CD4-positive, alpha-beta T cell treated with Interleukin-12 subunit alpha and Interleukin-12 subunit beta, for 1 hour (primary cell): ENCODE data around the gene ARHGAP22.
"Not testable (repeated sequence)": the region's sequence is repeated elsewhere in the genome, so short reads cannot be mapped to it uniquely, and the experiment has no call there.

ENCODE experiments used
- DNase-seq: peaks from one replicate; pipeline ENCODE4 v3.0.0-alpha.2; 2020

ARHGAP22 gene

GRCh38 chr10:48446785-48447184, 158.1 kb downstream of the ARHGAP22 start:
- DNase-seq, result no peak

- DNase-seq, result no peak
These were observed 158.9 kb downstream of the ARHGAP22 start for GRCh38 chr10:48445932-48446331.

GRCh38 chr10:48444861-48445841, 159.7 kb downstream of the ARHGAP22 start:
- no peak for DNase-seq

- no peak for DNase-seq
These were observed 160.6 kb downstream of the ARHGAP22 start for GRCh38 chr10:48444266-48444665.

GRCh38 chr10:48442809-48443177, 162.1 kb downstream of the ARHGAP22 start:
- DNase-seq, result no peak

GRCh38 chr10:48442090-48442808, 162.6 kb downstream of the ARHGAP22 start:
- no peak for DNase-seq

- no peak for DNase-seq
These were observed 164.1 kb downstream of the ARHGAP22 start for GRCh38 chr10:48440771-48441170.

- no peak for DNase-seq
These were observed 165.3 kb downstream of the ARHGAP22 start for GRCh38 chr10:48439581-48440041.

- no peak for DNase-seq
These were observed 165.8 kb downstream of the ARHGAP22 start for GRCh38 chr10:48439031-48439430.

- DNase-seq, result no peak
These were observed 167.3 kb downstream of the ARHGAP22 start for GRCh38 chr10:48437546-48437945.

- DNase-seq, result no peak
These were observed 173.0 kb downstream of the ARHGAP22 start for GRCh38 chr10:48431871-48432270.

- DNase-seq, result no peak
These were observed 174.4 kb downstream of the ARHGAP22 start for GRCh38 chr10:48430402-48430993.

GRCh38 chr10:48429309-48429708, 175.6 kb downstream of the ARHGAP22 start:
- DNase-seq, result no peak

GRCh38 chr10:48428896-48429295, 176.0 kb downstream of the ARHGAP22 start:
- no peak for DNase-seq

- no peak for DNase-seq
These were observed 181.0 kb downstream of the ARHGAP22 start for GRCh38 chr10:48423884-48424283.

- not testable (repeated sequence) for DNase-seq
These were observed 183.0 kb downstream of the ARHGAP22 start for GRCh38 chr10:48421862-48422261.

- no peak for DNase-seq
These were observed 185.2 kb downstream of the ARHGAP22 start for GRCh38 chr10:48419714-48420113.

GRCh38 chr10:48418189-48418788, 186.6 kb downstream of the ARHGAP22 start:
- DNase-seq, result no peak

- no peak for DNase-seq
These were observed 187.5 kb downstream of the ARHGAP22 start for GRCh38 chr10:48417374-48417773.

GRCh38 chr10:48416584-48417232, 188.2 kb downstream of the ARHGAP22 start:
- DNase-seq, result no peak

- no peak for DNase-seq
These were observed 190.1 kb downstream of the ARHGAP22 start for GRCh38 chr10:48414778-48415177.

- no peak for DNase-seq
These were observed 190.7 kb downstream of the ARHGAP22 start for GRCh38 chr10:48414160-48414559.
